Measurements from ENCODE around the gene TSSK2.

- TF ChIP-seq CTCF (conservative IDR thresholded peaks at IDR 0.05; ENCODE audit: low read length) (no peak), EZH2phosphoT487 (IDR thresholded peaks at IDR 0.05; ENCODE audit: borderline replicate concordance, low read depth, low read length) (no peak)
These were observed 12.1 kb downstream of the TSSK2 start for GRCh38 chr22:19143212-19143611.
